HG03066 (cell line): Measurements from ENCODE around the gene ZBTB47.

Source experiments
- ATAC-seq: cut with Tn5 transposase; IDR thresholded peaks from one replicate; pipeline ENCODE4 v1.9.1; 2021; ENCODE audit warnings: low read depth; ENCODE audit not compliant: unreplicated experiment

Gene ZBTB47

GRCh38 chr3:42653560-42654330, at the start of gene ZBTB47:
TSS of gene ZBTB47 (plus strand) at chr3:42653697. CDS start at chr3:42658356, 4,659 bp downstream.
- ATAC-seq = no peak

GRCh38 chr3:42605546-42606173, 47.8 kb upstream of the ZBTB47 start:
- ATAC-seq = no peak

DNA sequence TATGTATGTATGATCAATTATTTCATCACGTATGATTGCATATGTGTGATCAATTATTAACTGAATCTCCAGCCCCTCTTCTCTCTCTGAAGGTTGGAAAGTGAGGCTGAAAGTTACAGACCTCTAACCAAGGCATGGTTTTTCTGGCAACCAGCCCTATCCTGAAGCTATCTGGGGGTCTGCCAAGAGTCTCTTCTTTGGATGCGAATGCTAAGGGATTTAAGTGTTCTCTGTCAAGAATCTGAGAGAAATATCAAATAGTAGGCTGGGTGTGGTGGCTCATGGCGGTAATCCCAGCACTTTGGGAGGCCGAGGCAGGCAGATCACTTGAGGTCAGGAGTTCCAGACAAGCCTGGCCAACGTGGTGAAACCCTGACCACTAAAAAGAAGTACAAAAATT, 44.9 kb upstream of the ZBTB47 start:
- no peak for ATAC-seq

GRCh38 chr3:42610976-42611375, 42.5 kb upstream of the ZBTB47 start:
- no peak for ATAC-seq

DNA sequence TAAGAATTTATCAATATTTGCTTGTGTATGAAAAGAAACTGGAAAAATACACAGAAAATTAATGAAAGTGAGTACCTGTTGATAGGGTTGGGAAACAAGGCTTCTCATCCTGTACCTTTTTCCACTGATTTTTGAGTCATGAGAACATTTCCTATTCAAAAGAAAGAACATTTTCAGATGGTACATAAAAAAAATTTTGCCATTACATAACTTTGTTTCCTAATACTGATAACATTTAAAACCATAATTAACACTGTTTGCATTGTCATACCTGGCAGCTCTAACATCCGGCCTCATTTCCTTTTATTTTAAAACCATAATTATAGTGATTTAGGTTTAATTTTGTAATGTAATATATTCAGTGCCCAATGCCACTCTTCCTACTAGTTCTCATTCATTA, 41.3 kb upstream of the ZBTB47 start:
- ATAC-seq = no peak

- no peak for ATAC-seq
These were observed 40.6 kb upstream of the ZBTB47 start for GRCh38 chr3:42612928-42613327.

DNA sequence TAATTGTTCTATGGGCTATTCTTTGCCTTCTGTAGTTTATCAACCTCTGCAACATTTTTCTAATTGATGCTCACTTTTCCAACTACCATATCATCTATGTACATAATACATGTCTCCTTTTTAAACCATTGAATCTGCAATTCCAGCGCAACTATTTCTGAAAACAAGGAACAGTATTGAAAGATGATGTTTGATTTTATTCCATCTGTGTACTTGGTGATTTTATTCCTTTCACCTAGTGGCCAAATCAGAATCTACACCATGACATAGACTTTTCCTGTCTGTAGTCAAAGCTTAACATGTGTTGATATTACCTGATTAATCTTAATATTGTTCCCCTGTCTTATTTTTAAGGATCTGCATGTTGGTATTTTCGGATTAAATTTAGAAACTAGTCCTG, 40.0 kb upstream of the ZBTB47 start:
- ATAC-seq = no peak

DNA sequence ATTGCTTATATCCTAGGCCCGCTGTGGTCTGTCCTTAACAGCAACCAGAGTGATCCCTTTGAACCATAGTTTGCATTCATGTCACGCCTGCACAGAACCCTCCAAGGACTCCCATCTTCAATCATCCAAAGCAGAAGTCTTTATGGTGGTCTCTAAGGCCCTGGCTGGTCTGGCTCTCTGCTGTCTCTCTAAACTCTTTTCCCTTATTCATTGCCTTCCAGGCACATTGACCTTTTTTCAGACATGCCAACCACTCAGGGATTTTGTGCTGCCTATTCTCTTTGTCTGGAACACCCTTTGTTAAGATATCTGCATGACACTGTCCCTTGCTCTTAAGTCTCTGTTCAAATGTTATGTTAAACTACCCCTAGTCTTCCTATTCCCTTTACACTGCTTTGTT, 21.9 kb upstream of the ZBTB47 start:
- ATAC-seq = no peak

- ATAC-seq = no peak
These were observed 21.4 kb upstream of the ZBTB47 start for GRCh38 chr3:42632146-42632545.

DNA sequence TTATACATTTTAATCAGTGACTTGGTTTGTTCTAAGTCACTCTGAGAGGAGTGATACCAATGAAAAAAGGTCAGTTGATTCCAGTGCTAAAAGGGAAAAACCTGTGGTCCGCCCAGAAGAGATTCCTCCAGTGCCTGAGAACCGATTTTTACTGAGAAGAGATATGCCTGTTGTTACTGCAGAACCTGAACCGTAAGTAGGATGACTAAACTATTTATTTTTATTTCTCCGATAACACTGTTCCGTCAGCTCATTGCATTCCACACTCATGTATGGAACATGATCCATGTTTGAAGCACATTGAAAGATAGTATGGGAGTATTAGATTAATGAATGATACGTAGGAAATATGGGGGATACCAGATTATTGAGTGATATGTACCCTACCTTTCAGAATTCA, 20.0 kb upstream of the ZBTB47 start:
- no peak for ATAC-seq

DNA sequence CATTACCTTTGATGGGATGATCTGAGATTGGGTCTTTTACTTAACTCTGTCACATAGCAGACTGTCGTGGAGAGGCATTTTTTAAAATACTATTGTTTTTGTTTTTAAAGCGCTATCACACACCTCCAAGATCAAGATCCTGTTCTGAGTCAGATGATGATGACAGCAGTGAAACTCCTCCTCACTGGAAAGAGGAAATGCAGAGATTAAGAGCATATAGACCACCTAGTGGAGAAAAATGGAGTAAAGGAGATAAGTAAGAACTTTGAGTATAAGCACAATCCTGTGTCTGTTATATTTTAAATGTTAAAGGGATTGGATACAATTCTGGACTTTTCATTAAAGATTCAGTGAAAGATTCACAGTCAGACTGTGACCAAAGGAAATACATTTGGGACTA, 18.4 kb upstream of the ZBTB47 start:
- no peak for ATAC-seq

DNA sequence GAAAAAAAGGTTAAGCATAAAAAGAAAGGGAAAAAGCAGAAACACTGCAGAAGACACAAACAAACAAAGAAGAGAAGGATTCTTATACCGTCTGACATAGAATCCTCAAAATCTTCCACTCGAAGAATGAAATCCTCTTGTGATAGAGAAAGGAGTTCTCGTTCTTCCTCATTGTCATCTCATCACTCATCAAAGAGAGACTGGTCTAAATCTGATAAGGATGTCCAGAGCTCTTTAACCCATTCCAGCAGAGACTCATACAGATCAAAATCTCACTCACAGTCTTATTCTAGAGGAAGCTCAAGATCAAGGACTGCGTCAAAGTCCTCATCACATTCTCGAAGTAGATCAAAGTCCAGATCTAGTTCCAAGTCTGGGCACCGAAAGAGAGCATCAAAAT, 16.5 kb upstream of the ZBTB47 start:
- no peak for ATAC-seq

DNA sequence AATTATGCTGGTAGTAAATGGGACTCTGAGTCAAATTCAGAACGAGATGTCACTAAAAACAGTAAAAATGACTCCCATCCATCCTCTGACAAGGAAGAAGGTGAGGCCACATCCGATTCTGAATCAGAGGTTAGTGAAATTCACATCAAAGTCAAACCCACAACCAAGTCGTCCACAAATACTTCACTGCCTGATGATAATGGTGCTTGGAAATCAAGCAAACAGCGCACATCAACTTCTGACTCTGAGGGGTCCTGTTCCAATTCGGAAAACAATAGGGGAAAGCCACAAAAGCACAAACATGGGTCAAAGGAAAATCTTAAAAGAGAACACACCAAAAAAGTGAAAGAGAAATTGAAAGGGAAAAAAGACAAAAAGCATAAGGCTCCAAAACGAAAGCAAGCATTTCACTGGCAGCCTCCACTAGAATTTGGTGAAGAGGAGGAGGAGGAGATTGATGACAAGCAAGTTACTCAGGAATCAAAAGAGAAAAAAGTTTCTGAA, 15.1 kb upstream of the ZBTB47 start:
- ATAC-seq = no peak

- ATAC-seq = no peak
These were observed 14.3 kb upstream of the ZBTB47 start for GRCh38 chr3:42639192-42639591.

GRCh38 chr3:42640129-42640528, 13.4 kb upstream of the ZBTB47 start:
- ATAC-seq = no peak

- ATAC-seq = no peak
These were observed 12.6 kb upstream of the ZBTB47 start for GRCh38 chr3:42640771-42641370.

- ATAC-seq = no peak
These were observed 5.6 kb upstream of the ZBTB47 start for GRCh38 chr3:42647821-42648459.

GRCh38 chr3:42649006-42649405, 4.5 kb upstream of the ZBTB47 start:
- no peak for ATAC-seq

DNA sequence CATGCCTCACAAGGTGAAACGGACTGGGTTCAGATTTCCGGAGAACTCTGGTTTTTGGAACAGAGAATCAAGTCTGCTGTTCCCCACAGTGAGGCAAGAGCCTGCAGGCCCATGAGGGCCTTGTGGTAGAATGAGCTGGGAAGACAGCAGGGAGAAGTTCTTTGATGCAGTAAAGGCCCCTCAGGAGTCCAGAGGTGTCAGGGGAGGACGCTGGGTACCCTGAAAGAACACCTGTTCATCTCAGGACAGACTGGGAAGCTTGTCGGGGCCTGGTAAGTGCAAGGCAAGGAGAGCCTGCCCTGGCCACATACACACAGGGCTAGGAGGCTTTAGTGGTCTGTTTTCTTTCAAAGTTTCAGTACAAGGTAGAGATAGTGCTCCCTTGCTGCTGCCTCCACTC, 3.7 kb upstream of the ZBTB47 start:
- no peak for ATAC-seq

DNA sequence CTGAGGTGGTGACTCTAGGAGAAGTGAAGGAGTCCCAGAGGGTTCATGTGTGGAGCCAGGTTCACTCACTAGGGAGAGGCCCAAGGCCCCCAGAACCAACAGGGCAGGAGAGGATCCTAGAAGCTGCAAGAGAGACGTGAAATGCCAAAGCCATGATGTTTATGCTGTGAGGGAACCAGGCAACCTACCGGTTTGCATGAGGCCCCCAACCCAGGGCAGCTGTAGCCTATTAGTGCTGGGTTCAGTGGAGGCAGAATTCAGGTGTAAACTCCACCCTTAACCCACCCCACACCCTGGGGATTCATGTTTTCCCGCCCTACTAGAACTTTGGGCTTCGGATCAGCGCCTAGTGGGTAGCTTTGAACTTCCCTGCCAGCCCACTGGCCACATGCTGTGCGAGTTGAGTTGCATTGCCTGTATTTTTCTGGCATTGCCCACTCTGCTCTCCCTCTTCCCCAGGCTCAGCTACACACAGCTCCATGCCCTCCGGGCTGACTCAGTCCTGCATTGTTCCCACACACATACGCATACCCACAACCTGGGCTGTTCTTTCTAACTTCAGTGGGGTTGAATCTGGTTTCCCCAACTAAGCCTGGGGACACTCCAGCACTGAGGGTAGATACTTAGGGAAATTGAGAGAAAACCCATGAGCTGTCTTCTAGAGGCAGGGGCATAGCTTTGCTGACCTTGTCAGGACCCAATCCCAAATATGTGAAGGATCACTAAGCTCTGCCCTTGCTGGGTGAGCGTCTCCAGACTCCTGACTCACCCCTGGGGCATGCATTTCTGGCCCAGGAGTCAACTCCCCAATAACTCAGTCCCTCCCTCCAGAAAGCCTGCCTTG, 2.0 kb upstream of the ZBTB47 start:
- no peak for ATAC-seq
